ENCODE results near the gene TYK2.
A peak's percentile ranks its signal among the peaks of the same experiment; 100 is the strongest.
"Not testable (repeated sequence)": the region's sequence is repeated elsewhere in the genome, so short reads cannot be mapped to it uniquely, and the experiment has no call there.

The TYK2 gene

DNA sequence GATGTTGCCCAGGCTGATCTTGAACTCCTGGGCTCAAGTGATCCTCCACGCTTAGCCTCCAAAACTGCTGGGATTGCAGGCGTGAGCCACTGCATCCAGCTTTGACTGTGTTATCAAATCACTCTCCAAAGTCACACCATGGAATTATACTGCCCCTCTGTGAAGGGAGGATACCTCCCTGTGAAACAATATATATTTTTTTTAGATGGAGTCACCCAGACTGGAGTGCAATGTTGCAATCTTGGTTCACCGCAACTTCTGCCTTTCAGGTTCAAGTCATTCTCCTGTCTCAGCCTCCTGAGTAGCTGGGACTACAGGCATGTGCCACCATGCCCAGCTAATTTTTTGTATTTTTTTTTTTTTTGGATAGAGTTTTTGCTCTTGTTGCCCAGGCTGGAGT is 7.7 kb downstream of the TYK2 start:
- DNase-seq (ENCODE audit: low read depth), result no peak

GRCh38 chr19:10368101-10368803 is 12.1 kb downstream of the TYK2 start:
- no peak for DNase-seq (ENCODE audit: low read depth)

DNA sequence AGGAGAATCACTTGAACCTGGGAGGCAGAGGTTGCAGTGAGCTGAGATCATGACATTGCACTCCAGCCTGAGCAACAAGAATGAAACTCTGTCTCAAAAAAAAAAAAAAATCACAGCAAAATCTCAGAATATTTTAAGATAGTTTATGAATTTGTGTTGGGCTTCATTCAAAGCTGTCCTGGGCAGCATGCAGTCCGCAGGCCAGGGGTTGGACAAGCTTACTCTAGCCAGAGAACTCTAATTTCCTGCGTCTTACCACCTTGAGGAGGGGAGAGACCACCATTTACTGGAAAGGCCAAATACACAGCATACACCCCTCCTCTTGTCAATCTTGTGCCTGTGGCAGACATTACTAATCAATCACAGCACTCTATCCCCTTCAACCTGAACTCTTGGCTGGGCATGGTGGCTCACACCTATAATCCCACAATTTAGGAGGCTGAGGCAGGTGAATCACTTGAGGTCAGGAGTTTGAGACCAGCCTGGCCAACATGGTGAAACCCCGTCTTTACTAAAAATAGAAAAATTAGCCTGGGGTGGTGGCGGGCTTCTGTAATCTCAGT is 13.3 kb downstream of the TYK2 start:
- not testable (repeated sequence) for DNase-seq (ENCODE audit: low read depth)

DNA sequence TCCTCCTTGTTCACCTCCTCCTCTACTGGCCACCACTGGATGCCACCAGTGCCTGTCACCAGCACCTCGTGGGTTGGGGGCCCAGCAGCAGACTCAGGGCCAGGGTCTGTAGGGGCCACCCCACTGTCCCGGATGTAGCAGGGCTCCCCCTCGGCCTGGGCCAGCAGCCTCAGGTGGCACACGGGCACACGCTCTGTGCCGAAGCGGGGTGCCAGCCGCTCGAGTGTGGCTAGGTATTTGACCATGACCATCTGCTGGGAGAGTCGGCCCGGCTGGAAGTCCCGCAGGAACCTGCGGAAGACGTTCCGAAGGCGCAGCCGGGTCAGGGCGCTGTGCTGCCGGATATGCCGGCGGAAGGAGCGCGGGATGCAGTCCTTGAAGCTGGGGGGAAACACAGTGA is 14.9 kb downstream of the TYK2 start:
- no peak for DNase-seq (ENCODE audit: low read depth)

GRCh38 chr19:10364644-10365043 is 15.7 kb downstream of the TYK2 start:
- no peak for DNase-seq (ENCODE audit: low read depth)

DNA sequence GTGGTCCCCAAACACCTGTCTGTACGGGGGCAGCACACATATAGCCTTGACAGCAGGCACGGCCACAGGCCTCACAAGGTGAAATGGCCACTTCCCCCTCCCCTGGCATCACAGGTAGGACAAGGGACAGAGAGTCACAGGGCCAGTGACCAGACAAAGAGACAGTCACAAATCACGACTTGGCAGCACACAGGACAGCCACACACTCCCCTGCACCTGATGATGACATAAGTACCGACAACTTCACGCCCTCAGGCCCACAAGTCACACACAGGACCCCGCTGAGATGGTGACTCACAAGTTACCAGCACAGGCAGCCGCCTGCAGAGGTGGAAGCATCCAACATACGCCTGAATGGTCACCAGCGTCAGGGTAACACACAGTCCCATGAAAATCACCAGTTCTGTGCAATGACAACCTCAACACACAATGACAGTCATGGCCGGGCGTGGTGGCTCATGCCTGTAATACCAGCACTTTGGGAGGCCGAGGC is 16.5 kb downstream of the TYK2 start:
- no peak for DNase-seq (ENCODE audit: low read depth)

- no peak for DNase-seq (ENCODE audit: low read depth)
Measured at GRCh38 chr19:10362259-10362658, 18.1 kb downstream of the TYK2 start.

GRCh38 chr19:10361569-10362011 is 18.8 kb downstream of the TYK2 start:
- no peak for DNase-seq (ENCODE audit: low read depth)

DNA sequence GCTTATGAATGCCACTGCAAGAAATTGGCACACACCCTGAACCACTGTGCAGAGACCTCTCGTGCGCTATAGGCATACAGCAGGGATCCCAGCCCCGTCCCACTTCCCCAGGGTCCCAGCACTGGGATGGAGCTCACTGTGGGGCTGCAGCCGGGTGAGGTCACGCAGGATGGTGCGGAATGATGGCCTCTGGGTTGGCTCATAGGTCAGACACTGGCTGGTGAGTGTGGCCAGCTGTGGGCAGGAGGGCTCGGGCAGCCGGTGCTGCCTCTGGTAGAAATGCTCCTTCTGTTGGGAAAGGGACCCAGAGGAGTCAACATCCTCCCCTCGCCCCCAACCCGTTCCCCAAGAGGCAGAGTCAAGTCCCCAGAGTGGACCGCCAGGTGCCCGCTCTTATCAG is 23.9 kb downstream of the TYK2 start:
- no peak for DNase-seq (ENCODE audit: low read depth)

GRCh38 chr19:10353793-10354391 is 26.5 kb downstream of the TYK2 start:
- peak; percentile 45 for DNase-seq (ENCODE audit: low read depth)

DNA sequence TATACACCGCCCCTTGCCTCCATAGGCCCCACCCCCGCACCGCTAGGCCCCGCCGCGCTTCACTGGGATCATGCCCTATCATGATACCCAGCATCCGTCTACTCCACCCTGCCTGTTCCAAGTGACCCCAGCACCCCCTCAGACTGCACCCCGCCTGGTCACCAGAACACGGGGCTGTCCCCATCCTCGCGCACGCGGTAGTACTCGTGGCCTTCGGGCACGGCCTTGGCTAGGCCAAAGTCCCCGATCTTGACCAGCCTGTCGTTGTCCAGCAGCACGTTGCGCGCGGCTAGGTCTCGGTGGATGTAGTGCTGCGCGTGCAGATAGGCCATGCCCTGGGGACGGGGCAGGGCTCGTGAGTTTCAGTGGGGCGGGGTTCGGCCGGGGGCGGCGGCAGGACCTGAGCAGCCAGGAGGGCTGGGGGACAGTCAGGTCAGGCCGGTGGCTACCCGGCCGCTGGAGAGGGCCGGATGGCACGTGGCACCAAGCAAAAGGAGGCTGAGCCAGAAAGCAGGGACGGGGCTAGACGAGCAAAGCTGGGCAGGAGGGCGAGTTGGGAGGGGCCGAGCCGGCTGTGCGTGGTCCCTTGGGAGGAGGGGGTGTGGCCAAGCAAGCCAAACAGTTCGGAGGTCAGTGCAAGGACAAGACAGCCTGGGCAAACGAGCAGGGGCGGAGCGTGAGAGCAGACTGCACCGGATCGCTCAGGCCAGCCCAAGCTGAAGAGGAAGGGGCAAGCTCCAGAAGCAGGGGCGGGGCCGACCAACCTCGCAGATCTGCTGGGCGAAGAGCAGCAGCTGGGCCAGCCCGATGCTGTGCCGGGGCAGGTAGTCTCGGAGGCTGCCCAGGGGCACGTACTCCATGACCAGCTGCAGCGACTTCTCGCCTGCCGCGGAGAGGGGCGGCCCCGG is 27.4 kb downstream of the TYK2 start:
- no peak for DNase-seq (ENCODE audit: low read depth)

DNA sequence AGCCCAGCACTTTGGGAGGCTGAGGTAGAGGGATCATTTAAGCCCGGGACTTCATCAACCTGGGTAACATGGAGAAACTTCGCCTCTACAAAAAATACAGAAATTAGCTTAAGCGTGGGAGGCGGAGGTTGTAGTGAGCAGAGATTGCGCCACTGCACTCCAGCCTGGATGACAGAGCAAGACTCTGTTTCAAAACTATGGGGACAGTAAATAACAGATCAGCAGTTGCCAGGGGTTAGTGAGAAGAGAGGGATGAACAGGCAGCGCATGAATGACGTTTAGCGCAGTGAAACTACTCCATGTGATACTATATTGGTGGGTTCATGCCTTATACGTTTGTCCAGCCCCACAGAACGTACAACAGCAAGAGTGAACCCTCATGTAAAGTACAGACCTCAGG is 33.9 kb downstream of the TYK2 start:
- DNase-seq (ENCODE audit: low read depth), result no peak

DNA sequence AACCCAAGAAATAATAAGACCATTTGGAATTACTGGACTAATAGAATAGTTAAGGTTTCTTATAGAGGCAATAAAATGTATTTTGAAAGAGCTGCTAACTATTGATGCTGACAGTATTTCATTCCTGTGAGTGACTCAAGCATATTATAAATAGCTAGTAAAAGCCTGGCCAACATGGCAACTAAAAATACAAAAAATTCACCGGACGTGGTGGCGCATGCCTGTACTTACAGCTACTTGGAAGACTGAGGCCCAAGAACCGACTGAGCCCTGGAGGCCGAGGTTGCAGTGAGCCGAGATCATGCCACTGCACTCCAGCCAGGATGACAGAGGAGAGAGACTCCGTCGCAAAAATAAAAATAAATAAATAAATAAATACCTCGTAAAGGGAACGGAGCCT is 35.6 kb downstream of the TYK2 start:
- DNase-seq (ENCODE audit: low read depth), result no peak

GRCh38 chr19:10343495-10343894 is 36.9 kb downstream of the TYK2 start:
- no peak for DNase-seq (ENCODE audit: low read depth)

GRCh38 chr19:10339977-10340376 is 40.4 kb downstream of the TYK2 start:
- DNase-seq (ENCODE audit: low read depth), result no peak

DNA sequence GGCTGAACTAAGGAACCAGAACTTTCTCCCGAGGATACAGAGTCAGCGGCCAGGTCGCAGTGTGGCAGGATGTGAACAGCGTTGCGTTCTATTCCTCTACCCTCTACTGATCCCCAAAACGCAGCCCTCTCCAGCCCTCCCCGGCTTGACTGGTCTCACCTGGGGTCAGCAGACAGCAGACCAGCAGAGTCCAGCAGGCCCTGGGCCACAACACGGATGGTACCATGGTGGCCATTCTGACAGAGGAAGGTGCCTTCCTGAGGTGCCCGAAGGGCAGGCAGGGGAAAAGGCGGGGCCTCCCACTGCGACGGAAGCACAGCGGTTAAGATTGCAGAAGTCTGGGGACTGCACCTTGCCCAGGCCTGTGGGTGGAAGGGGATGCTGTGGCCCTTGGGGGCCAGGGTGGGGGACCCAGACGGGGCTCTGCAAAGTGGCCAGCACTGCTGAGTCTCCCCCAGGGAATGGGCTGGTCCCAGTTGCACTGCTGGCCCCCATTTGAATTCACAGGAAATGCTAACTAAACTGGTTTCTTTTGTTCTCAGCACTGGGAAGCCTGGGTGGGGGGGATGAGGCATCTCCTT is 40.9 kb downstream of the TYK2 start, which contains the start of gene ICAM3:
TSS of gene ICAM3 (minus strand) at position 245 of the 581 bp plus-strand sequence. CDS start at position 235, 10 bp downstream.
- peak; percentile 59 for DNase-seq (ENCODE audit: low read depth)

DNA sequence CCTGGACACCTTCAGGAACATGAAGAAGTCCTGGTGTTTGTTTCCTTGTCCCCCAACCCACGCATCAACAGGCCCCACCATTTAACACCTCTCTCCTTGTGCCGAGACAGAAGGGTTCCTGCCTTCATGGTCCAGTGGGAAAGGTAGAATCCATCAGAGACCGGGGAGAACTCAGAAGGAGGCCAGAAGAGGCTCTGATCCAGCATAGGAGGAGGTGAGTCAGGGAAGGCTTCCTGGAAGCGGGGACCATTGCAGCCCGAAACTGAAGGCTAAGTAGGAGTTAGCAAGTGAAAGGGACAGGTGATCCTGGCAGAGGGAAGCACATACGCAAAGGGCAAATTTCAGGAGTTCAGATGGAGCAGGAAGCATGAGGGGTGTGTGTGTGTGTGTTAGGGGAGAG is 41.4 kb downstream of the TYK2 start:
- DNase-seq (ENCODE audit: low read depth), result no peak

GRCh38 chr19:10336725-10337124 is 43.6 kb downstream of the TYK2 start:
- DNase-seq (ENCODE audit: low read depth), result not testable (repeated sequence)

GRCh38 chr19:10335352-10335985 is 44.9 kb downstream of the TYK2 start:
- DNase-seq (ENCODE audit: low read depth), result no peak

GRCh38 chr19:10334588-10335351 is 45.6 kb downstream of the TYK2 start:
- DNase-seq (ENCODE audit: low read depth), result peak; percentile 40
